Activated CD4-positive, alpha-beta T cell treated with anti-CD3 and anti-CD28 coated beads, Interleukin-2, amount 10 ng/mL, durations not matched to agents 7 days and 5 days (primary cell): Measurements from ENCODE around the gene ABCB8. TPM values are rescaled to one million over a fixed set of nuclear protein-coding genes. Genes with fewer than 3 reads are reported as not detected.

Source experiments
- CTCF ChIA-PET: fragments of 350-600 bp; sonication (Branson Sonifier 250); formaldehyde crosslinking; loops from one replicate; lab custom pipeline; 2021; ENCODE audit warnings: antibody characterized with exemption; lab: Charles Lee
- POLR2A ChIA-PET: fragments of 350-600 bp; sonication (Branson Sonifier 250); formaldehyde crosslinking; loops from one replicate; lab custom pipeline; 2021; ENCODE audit warnings: antibody characterized with exemption; lab: Charles Lee
- DNase-seq: peaks from one replicate; pipeline ENCODE4 v3.0.0-alpha.2; 2020
- H3K27ac Mint-ChIP-seq: one replicate; pipeline ENCODE4 v1.8.0; 2021; ENCODE audit warnings: mild to moderate bottlenecking, moderate library complexity, mixed read lengths
- H3K27me3 Mint-ChIP-seq: one replicate; pipeline ENCODE4 v1.8.0; 2021; ENCODE audit warnings: mixed read lengths
- H3K36me3 Mint-ChIP-seq: one replicate; pipeline ENCODE4 v1.8.0; 2021; ENCODE audit warnings: low read depth, mixed read lengths
- H3K4me1 Mint-ChIP-seq: one replicate; pipeline ENCODE4 v1.8.0; 2021; ENCODE audit warnings: mixed read lengths
- H3K4me3 Mint-ChIP-seq: one replicate; pipeline ENCODE4 v1.8.0; 2021; ENCODE audit warnings: mild to moderate bottlenecking, moderate library complexity, mixed read lengths
- H3K9me3 Mint-ChIP-seq: one replicate; pipeline ENCODE4 v1.8.0; 2021; ENCODE audit warnings: mixed read lengths
- total RNA-seq, 2 experiments: library from RNA; stranded (reverse); gene quantifications; one replicate each; pipeline ENCODE4 v1.2.3, GENCODE V29; 2021

Gene ABCB8
- total RNA-seq, 2 experiments from 2014 or later: 57.5 to 67.8 TPM

DNA sequence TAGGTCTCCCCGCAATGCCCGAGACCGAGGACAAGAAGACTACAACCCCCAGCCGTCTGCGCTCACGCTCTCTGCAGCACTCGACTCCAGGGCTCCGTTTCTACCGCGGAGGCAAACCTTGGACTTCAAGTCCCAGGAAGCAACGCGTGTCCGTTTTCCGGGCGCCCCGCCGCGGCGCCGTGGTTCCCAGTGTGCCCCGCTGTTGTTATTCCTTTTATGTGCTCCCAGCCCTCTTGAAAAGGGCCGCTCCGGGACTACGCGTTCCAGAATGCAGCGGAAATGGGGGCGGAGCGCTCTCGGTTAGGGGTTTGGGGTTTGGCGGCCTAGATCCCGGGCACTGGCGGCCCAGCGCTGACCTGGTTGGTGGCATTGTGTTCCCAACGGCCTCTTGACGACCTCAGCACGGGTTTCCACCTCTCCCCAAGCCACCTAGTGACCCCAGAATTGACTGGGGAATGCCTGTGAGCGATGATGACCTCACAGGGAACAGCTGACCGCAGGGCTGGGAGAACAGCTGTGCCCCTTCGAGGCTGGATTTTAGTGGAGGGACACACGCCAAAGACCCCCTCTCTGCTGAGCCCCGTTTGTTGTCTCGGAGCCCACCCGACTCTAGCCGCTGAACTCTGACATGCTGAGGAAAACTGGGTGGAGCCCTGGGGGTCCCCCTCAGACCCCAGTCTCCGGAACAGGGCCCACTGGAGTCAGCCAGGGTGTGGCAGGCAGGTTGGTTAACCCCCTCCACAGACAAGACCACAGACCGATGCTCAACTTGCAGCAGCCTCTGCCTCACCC lies 29.9 kb downstream of the ABCB8 start:
- POLR2A ChIA-PET: no interaction called here
- CTCF ChIA-PET: interaction anchor here (0.8 to 1.7 kb wide), 8 partner anchors 9 to 44 kb away, joined by 3 to 6 read pairs (median 4); partner anchors contain the start of genes ABCB8 and FASTK
- DNase-seq: peak; percentile 99
- Mint-ChIP-seq H3K36me3 (peaks cover 2% of the 10 kb centered on the region), H3K4me3 (peak overlapping the region; percentile 91), H3K9me3 (no peaks in the 10 kb centered on the region), H3K4me1 (peaks cover 47% of the 10 kb centered on the region), H3K27ac (peak overlapping the region; percentile 95), H3K27me3 (no peaks in the 10 kb centered on the region)

DNA sequence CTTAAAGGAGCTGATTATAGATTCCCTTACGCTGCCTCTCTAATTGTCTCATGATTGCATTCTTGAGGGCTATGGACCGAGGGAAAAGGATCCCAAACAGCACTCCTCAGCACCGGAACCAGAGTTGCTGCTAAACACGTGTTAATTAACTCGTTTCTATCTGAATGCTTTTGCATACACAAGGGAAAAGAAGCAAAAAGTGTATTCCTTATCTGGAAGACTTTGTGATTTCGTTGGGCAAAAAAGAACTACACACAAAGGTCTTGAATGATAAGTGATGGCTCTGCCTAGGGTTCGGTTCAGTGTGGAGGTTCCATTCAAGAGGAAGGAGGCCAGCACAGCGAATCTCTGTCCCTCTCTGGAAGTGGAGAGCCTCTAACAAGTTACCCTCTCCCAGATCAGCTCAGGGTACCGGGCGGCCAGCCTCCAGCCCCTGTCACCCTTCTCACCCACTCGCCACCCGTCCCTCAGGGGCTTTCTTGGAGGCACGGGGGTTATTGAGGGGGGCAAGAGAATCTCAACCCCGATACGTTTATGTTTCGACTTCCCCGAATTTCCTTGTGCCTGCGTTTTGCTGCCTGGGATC lies 30.6 kb downstream of the ABCB8 start:
- CTCF ChIA-PET: interaction anchor here (0.8 to 1.7 kb wide), 7 partner anchors 8 to 45 kb away, joined by 3 to 6 read pairs (median 4); partner anchors contain the start of genes ABCB8 and FASTK
- Mint-ChIP-seq H3K9me3 (no peaks in the 10 kb centered on the region), H3K4me1 (peaks cover 42% of the 10 kb centered on the region), H3K27me3 (no peaks in the 10 kb centered on the region), H3K36me3 (peaks cover 5% of the 10 kb centered on the region), H3K27ac (peak overlapping the region; percentile 95), H3K4me3 (peak overlapping the region; percentile 91)
- DNase-seq: no peak
- POLR2A ChIA-PET: no interaction called here

DNA sequence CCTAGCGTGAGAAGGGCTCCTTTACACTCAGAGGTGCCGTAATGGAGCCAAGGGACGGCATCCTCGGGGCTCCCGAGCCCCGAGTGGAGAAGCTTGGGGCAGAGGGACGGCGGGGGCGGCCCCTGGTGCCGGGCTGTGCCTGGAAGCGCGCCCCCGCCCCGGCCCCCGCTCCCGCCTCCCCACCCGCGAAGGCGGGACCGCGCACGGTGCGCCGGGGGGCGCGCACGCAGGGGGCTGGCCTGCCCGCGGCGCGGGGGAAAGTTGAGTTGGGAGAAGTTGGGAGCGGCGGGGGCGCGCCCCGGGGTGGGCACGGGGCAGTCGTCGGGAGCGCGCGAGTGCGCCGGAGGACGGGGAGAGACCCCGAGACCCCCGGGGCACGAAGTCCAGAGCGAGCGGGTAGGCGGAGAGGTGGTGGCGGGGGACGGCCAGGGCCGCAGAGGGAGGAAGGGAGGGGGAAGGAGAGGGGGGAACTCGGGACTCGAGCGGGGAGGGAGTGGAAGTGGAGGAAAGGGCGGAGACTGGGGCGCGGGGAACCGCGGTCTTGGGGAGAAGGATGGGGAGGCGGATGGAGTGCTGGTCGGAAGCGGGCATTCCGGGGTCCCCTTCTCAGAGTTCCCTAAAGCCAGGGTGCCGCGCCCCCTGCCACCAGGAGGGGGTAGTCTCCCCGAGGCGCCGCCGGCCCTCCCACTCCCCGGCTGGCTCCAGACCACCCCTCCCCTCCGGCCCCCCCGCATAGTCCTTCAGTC lies 31.3 kb downstream of the ABCB8 start, which contains the start of gene SLC4A2:
Gene SLC4A2 (plus strand): TSS at position 223 of the 746 bp plus-strand sequence. CDS start 2,399 bp downstream, outside the sequence.
- Mint-ChIP-seq H3K27me3 (no peaks in the 10 kb centered on the region), H3K4me1 (peaks cover 40% of the 10 kb centered on the region), H3K9me3 (no peaks in the 10 kb centered on the region), H3K27ac (peak within 1 kb of the TSS; percentile 95), H3K36me3 (peaks cover 5% of the 10 kb centered on the region), H3K4me3 (peak within 1 kb of the TSS; percentile 91)
- CTCF ChIA-PET: interaction anchor here (1.0 to 2.0 kb wide), 7 partner anchors 18 to 45 kb away, joined by 3 to 9 read pairs (median 5); partner anchors contain the start of gene FASTK
- DNase-seq: peak; percentile 64
- POLR2A ChIA-PET: no interaction called here

DNA sequence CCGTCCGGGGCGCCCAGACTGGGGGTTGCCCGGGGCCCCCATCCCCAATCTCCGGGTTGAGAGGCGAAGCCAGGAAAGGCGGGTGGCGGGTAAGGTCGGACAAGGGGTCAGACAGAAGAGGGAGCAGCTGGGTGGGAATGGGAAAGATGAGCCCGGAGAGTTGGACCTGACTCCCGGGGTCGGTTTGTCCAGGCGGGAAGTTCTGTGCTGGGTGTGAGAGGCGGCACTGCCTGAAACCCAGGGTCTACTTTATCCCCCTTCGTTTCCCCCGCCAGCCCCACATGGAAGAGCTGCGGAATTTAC lies 31.8 kb downstream of the ABCB8 start:
- ChIA-PET POLR2A (no interaction called here), CTCF (interaction anchor here (0.7 to 2.0 kb wide), 5 partner anchors 13 to 41 kb away, joined by 3 to 9 read pairs (median 4); partner anchors contain the start of gene FASTK)
- H3K36me3 Mint-ChIP-seq: peaks cover 6% of the 10 kb centered on the region
- peak overlapping the region; percentile 74 for H3K27ac Mint-ChIP-seq
- H3K4me3 Mint-ChIP-seq: peak overlapping the region; percentile 91
- DNase-seq: no peak
- H3K9me3 Mint-ChIP-seq: no peaks in the 10 kb centered on the region
- H3K27me3 Mint-ChIP-seq: no peaks in the 10 kb centered on the region
- H3K4me1 Mint-ChIP-seq: peaks cover 37% of the 10 kb centered on the region

DNA sequence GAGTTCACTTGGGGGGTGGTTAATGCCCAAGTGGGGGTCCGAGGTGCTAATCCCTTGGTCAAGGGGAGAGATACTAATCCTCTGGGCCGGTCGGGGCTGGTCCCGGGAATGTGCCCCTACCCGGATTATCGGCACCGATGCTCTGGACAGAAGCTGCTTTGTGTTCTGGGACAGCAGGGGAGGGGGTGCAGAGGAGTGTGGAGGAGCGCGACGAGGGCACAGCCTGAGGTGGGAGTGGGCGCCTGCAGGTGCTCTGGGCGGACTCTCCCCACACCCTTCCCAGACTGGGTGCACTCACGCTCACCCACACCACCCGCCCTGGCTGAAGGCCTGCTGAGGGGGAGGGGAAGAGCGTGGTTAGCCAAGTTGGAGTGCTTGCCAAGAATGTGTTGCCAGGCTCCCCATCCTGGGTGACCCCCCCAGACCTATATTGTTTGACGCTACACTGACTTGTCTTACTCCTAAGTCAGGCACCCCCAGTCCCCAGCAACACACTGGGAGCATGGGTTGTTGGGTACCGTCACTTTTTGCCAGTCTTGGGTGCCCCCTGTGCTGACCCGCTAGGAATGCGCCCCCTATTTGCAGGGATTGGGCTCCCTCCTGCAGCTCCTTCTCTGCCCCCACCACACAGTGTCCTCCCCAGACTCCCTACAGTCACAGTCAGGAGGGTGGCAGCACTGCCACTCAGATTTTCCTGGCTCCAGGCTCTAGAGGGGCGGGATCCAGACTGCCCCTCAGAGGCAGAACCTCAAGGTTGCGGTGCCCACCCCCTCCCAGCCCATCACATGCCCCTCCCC lies 32.4 kb downstream of the ABCB8 start:
- ChIA-PET POLR2A (no interaction called here), CTCF (interaction anchor here (0.7 to 2.0 kb wide), 6 partner anchors 13 to 42 kb away, joined by 3 to 9 read pairs (median 4); partner anchors contain the start of gene FASTK)
- Mint-ChIP-seq H3K27me3 (no peaks in the 10 kb centered on the region), H3K4me3 (peak overlapping the region; percentile 91), H3K27ac (peak overlapping the region; percentile 74), H3K4me1 (peaks cover 37% of the 10 kb centered on the region), H3K9me3 (no peaks in the 10 kb centered on the region), H3K36me3 (peaks cover 11% of the 10 kb centered on the region)
- DNase-seq: no peak

DNA sequence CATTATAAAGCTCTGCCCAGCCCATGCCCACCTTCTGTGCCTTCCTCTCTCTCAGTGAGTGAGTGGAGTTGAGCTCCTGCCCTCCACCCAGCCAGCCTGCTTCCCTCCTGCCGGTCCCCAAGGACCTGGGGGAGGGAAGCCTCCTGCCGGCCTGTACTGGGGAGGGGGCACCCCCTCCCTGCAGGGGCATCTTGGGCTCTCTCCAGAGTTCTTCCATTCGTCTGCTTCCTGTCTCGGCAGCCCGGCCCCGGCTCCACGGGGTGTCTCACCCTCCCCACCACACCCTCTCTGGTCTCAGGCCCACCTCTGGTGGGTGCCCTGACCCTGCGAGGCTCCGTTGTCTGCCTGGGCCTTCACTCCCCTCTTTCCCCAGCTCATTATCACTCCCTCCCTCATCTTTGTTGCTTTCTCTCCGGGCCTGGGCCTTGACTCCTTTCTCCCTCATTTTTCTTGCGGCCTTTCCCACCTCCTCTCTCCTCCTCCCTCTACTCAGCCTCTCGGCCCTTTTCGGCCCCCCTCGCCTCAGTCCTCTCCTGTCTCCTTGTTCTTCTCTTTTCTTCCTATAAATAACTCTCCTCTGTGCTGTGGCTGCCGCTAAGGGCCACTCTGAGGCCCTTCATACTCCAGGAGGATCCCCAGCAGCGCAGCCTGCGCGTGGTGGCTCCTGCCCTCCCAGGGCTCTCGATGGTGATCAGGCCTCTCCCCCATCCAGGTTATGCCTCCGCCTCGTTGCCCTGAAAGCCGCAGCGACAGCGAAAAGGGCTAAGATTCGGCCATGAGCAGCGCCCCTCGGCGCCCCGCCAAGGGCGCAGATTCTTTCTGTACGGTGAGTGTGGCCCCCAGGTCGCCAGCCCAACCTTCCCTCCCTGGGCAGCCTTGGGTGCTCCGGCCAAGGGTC lies 33.2 kb downstream of the ABCB8 start:
- Mint-ChIP-seq H3K9me3 (no peaks in the 10 kb centered on the region), H3K36me3 (peaks cover 11% of the 10 kb centered on the region), H3K27me3 (no peaks in the 10 kb centered on the region), H3K27ac (peak overlapping the region; percentile 55), H3K4me3 (peak overlapping the region; percentile 91), H3K4me1 (peaks cover 37% of the 10 kb centered on the region)
- DNase-seq: no peak
- POLR2A ChIA-PET: no interaction called here
- CTCF ChIA-PET: interaction anchor here (0.9 to 2.0 kb wide), 4 partner anchors 16 to 43 kb away, joined by 4 to 9 read pairs (median 5); partner anchors contain the start of gene FASTK

DNA sequence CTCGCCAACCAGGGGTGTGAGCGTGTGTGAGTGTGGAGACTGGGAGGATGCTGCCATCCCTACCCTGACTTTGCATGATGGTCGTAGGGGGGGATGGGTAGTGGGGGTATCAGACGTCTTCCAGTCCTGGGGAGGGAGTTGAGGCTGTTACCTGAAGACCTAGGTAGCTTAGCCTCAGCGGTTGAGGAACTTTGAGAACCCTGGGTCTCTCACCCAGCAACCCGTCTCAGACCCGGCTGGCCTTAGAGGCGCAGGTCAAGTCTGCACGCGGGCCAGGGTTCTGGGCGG lies 33.8 kb downstream of the ABCB8 start:
- H3K27me3 Mint-ChIP-seq: no peaks in the 10 kb centered on the region
- H3K36me3 Mint-ChIP-seq: peaks cover 11% of the 10 kb centered on the region
- no peak overlapping the region for H3K27ac Mint-ChIP-seq
- POLR2A ChIA-PET: no interaction called here
- H3K9me3 Mint-ChIP-seq: no peaks in the 10 kb centered on the region
- H3K4me1 Mint-ChIP-seq: peaks cover 31% of the 10 kb centered on the region
- CTCF ChIA-PET: no interaction called here
- DNase-seq: no peak
- H3K4me3 Mint-ChIP-seq: peak overlapping the region; percentile 91

DNA sequence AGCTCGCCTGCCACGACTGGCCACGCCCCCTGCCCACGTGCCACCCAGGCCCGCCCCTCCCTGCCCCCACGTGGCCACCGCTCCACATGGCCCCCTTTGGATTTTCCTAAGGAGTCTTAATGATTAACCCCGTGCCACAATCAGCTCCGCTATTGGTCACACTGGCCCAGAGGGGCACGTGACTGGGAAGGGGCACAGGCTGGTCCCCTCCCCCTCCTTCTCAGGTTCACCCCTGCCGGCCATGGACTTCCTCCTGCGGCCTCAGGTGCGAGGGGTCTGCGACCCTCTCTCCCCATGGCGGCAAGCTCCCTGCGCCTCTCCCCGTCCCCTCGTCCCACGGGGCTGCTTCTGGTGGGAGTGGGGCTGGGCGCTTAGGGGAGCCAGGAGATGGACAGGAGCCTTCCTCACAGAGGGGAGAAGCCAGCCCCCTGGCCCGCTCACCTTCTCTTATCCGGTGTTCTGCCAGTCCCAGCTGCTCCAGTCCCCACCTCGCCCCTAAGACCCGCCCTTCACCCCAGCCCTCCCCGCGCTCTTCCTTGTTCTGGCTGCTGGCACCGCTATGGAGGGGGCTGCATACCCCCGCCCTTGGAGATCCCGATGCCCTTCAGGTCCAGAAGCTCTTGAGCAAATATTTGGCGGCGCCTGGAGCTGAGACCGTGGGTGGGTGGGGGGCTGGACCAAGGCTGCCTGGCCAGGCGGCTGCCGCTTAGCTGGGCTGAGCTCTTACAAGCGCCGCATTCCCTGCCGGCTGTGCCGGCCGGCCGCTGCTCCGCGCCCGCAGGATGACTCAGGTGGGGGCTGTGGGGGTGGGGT lies 34.4 kb downstream of the ABCB8 start:
- H3K4me3 Mint-ChIP-seq: no peak overlapping the region
- H3K27me3 Mint-ChIP-seq: no peaks in the 10 kb centered on the region
- ChIA-PET CTCF (interaction anchor here (0.6 kb wide), 1 partner anchor 9 kb away, joined by 3 read pairs; no protein-coding TSS in a partner anchor), POLR2A (no interaction called here)
- H3K27ac Mint-ChIP-seq: no peak overlapping the region
- no peak for DNase-seq
- H3K4me1 Mint-ChIP-seq: peaks cover 26% of the 10 kb centered on the region
- H3K36me3 Mint-ChIP-seq: peaks cover 13% of the 10 kb centered on the region
- no peaks in the 10 kb centered on the region for H3K9me3 Mint-ChIP-seq

DNA sequence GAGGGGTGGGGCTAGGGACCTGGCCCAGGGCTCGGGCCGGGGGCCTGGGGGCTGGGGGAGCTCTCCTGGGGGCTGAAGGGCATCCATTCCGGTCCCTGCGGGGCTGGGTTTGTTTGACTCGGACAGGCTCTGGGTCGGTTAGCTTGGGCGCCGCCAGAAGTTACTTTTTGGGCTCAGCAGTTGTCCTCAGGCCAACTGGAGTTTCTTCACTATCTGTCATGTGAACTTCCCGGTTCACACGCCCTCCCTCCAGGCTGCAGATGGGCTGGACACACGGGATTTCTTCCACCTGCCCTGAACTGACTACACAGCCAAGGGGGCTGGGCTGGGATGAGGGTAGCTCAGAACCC lies 34.9 kb downstream of the ABCB8 start:
- no peak overlapping the region for H3K4me3 Mint-ChIP-seq
- peaks cover 26% of the 10 kb centered on the region for H3K4me1 Mint-ChIP-seq
- no peak for DNase-seq
- H3K27ac Mint-ChIP-seq: no peak overlapping the region
- ChIA-PET CTCF (interaction anchor here (0.6 kb wide), 1 partner anchor 8 kb away, joined by 3 read pairs; no protein-coding TSS in a partner anchor), POLR2A (no interaction called here)
- no peaks in the 10 kb centered on the region for H3K27me3 Mint-ChIP-seq
- peaks cover 15% of the 10 kb centered on the region for H3K36me3 Mint-ChIP-seq
- no peaks in the 10 kb centered on the region for H3K9me3 Mint-ChIP-seq

DNA sequence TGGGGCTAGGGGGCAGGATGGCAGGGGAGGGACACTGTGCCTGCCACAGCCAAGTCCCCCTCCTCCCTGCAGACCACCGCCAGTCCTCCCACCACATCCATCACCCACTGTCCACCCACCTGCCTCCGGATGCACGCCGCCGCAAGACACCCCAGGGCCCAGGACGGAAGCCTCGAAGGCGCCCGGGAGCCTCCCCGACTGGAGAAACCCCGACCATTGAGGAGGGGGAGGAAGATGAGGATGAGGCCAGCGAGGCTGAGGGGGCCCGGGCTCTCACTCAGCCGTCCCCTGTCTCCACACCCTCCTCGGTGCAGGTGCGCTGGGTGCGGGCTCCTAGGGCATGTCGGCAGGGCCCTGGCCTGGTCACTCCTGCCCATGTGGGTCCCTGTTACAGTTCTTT lies 36.2 kb downstream of the ABCB8 start:
- H3K27ac Mint-ChIP-seq: no peak overlapping the region
- H3K36me3 Mint-ChIP-seq: peaks cover 18% of the 10 kb centered on the region
- ChIA-PET POLR2A (no interaction called here), CTCF (no interaction called here)
- no peaks in the 10 kb centered on the region for H3K9me3 Mint-ChIP-seq
- no peak for DNase-seq
- H3K4me1 Mint-ChIP-seq: peaks cover 16% of the 10 kb centered on the region
- H3K4me3 Mint-ChIP-seq: no peak overlapping the region
- no peaks in the 10 kb centered on the region for H3K27me3 Mint-ChIP-seq

DNA sequence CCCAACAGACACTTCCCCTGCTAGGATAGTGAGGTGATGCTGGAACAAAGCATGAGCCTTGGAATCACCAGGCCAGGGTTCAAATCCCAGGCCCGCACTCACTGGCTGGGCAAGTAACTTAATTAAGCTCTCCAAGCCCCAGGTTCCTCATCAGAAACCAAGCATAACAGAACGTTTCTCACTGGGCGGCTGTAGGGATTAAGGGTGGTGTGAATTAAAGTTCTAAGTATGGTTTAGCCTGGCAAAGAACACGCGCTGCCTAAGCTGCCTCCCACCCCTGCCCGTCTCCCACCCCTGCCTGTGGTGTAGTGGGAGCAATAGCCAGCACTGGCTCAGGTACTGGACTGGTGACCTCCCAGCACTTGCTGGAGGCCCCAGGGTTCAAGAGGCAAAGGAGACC lies 36.7 kb downstream of the ABCB8 start:
- peaks cover 22% of the 10 kb centered on the region for H3K36me3 Mint-ChIP-seq
- no peaks in the 10 kb centered on the region for H3K27me3 Mint-ChIP-seq

More for the DNA sequence above, 36.7 kb downstream of the ABCB8 start:
- Mint-ChIP-seq H3K9me3 (no peaks in the 10 kb centered on the region), H3K4me1 (peaks cover 16% of the 10 kb centered on the region), H3K4me3 (no peak overlapping the region), H3K27ac (no peak overlapping the region)
- no peak for DNase-seq
- ChIA-PET POLR2A (no interaction called here), CTCF (no interaction called here)
